ENCODE results near the gene OGA. TPM values are rescaled to one million over a fixed set of nuclear protein-coding genes. Genes with fewer than 3 reads are reported as not detected.

Gene OGA
- total and polyA plus RNA-seq, 2 of the 8 experiments (the other 6 are each of a cell fraction or from before 2014, with no cell fraction given) = 31.2 to 107 TPM

- Histone ChIP-seq H3K27me3 (replicated peaks in 1 of 4; ENCODE audit: control insufficient read depth in 3 of 4, extremely low read depth in 1 of 4, insufficient read depth in 3 of 4, low read length in 3 of 4) (no peaks in the 10 kb centered on the region), H3K56ac (replicated peaks; ENCODE audit: insufficient read length, low read depth, low read length) (no peak overlapping the region), H3K79me2 (ENCODE audit: control insufficient read depth in 1 of 2, insufficient read depth in 2 of 2, low read length in 2 of 2) (no peaks in the 10 kb centered on the region), H3K9ac (replicated peaks in 1 of 4; ENCODE audit: extremely low read depth in 1 of 4, low read depth in 3 of 4, low read length in 3 of 4) (no peak overlapping the region), H2BK12ac (ENCODE audit: low read depth, low read length) (no peak overlapping the region), H3K27ac (ENCODE audit: low read depth, low read length) (no peak overlapping the region), H2AFZ (ENCODE audit: low read length) (no peak overlapping the region), H4K20me1 (replicated peaks in 1 of 2; ENCODE audit: control insufficient read depth in 1 of 2, insufficient read depth in 2 of 2, low read length in 2 of 2) (peaks cover 4 to 15% of the 10 kb centered on the region in 2 experiments), H3K14ac (ENCODE audit: insufficient read length) (no peak overlapping the region), H3K4me3 (ENCODE audit: extremely low read depth in 1 of 4, insufficient read depth in 2 of 4, low read depth in 3 of 4, low read length in 4 of 4) (peak overlapping the region in 3 of 4 experiments; percentile 30 to 55 (median 36); a peak in 5 of 8 replicates), H2BK15ac (ENCODE audit: low read length) (no peak overlapping the region), H3K36me3 (ENCODE audit: control insufficient read depth in 2 of 4, insufficient read depth in 4 of 4, low read length in 3 of 4) (no peaks in the 10 kb centered on the region; a peak in 1 of 8 replicates), H4K8ac (ENCODE audit: extremely low read depth, insufficient read depth, low read length) (no peak overlapping the region), H3K4ac (replicated peaks; ENCODE audit: insufficient read length, low read depth, low read length) (no peak overlapping the region), H3K18ac (ENCODE audit: extremely low read depth, low read length) (no peak overlapping the region), H3K4me1 (replicated peaks in 1 of 4; ENCODE audit: control insufficient read depth in 3 of 4, insufficient read depth in 4 of 4, low read length in 3 of 4) (peaks cover 7 to 21% (median 15%) of the 10 kb centered on the region in 4 experiments), H2BK5ac (ENCODE audit: low read depth, low read length) (no peak overlapping the region), H3K79me1 (ENCODE audit: low read depth, low read length) (peaks cover 2% of the 10 kb centered on the region; the same call in 1 of the 2 replicates), H2AK5ac (ENCODE audit: low read depth, low read length) (no peak overlapping the region), H3K23ac (ENCODE audit: insufficient read length) (no peak overlapping the region), H3K23me2 (ENCODE audit: low read depth, low read length) (peaks cover 12% of the 10 kb centered on the region), H3K9me3 (ENCODE audit: insufficient read depth in 2 of 2, low read depth in 1 of 2, low read length in 1 of 2) (no peaks in the 10 kb centered on the region), H3K4me2 (ENCODE audit: insufficient read depth in 1 of 2, low read depth in 2 of 2, low read length in 2 of 2) (peak overlapping the region; percentile 66 to 94), H2BK120ac (replicated peaks; ENCODE audit: low read depth, low read length) (no peak overlapping the region), H4K91ac (replicated peaks; ENCODE audit: insufficient read length, low read length) (no peak overlapping the region), H4K5ac (ENCODE audit: insufficient read length, low read depth, low read length) (no peak overlapping the region), H2BK20ac (ENCODE audit: low read length) (no peak overlapping the region)
- no peak for FAIRE-seq
- TF ChIP-seq PHF8 (conservative IDR thresholded peaks at IDR 0.05; ENCODE audit: low read depth, low read length) (no peak), TEAD4 (IDR thresholded peaks at IDR 0.05; ENCODE audit: low read depth, low read length) (no peak), E2F6 (IDR thresholded peaks at IDR 0.05) (0 out of 2 replicates have a peak, but pooled peaks have one; percentile 23), MAX (IDR thresholded peaks at IDR 0.05) (peak; percentile 36; the same call in 1 of the 2 replicates)
- WGBS, 2 experiments (ENCODE audit: extremely low coverage in 1 of 2, insufficient coverage in 1 of 2, insufficient read length in 1 of 2, insufficient replicate concordance in 2 of 2, low coverage in 1 of 2, low lambda C conversion rate in 2 of 2, missing lambda C conversion rate in 1 of 2) = 70% methylated on average over 33 of the region's 39 CpGs; no CpG with 5 or more reads in 1 of the 2 experiments
- ChIA-PET CTCF (ENCODE audit: partially characterized antibody) (interaction anchor here (1.0 to 4.3 kb wide), 4 partner anchors 12 to 604 kb away, joined by 4 to 24 read pairs (median 5); partner anchors contain the start of gene KCNIP2), POLR2A (ENCODE audit: partially characterized antibody) (interaction anchor here (0.6 to 9.8 kb wide), 5 partner anchors 11 to 286 kb away, joined by 3 to 100 read pairs (median 3); partner anchors contain the start of gene OGA)
- no peak for DNase-seq (ENCODE audit: low read depth in 1 of 2, low spot score in 2 of 2)
These were observed 10.7 kb upstream of the OGA start for GRCh38 chr10:101828766-101829551.

All from H1 (cell line).